ENCODE results near the gene TAAR5.
A peak's percentile ranks its signal among the peaks of the same experiment; 100 is the strongest.

Gene TAAR5

DNA sequence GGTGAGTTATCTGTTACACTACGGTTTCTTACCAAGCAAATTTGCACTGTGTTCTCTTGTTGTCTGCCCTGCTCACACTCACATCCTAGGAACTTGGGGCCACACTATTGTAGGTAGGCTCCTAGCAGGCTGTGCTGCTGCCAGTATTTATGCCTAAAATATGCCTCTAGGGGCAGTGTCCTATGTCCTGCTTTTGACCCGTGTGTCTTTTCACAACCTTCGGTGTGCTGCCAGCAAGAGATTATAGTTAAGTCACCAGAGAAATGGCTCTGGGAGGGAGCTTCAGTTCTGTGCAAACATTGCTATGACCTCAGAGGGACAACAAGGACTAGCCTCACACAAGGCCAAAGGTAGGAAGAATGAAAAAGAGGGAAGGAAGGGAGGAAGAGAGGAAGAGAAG, 8.9 kb upstream of the TAAR5 start:
- no peak overlapping the region for H3K4me3 ChIP-seq (ENCODE audit: control insufficient read depth, low read depth, low read length)
- TF ChIP-seq, protein P1, sequence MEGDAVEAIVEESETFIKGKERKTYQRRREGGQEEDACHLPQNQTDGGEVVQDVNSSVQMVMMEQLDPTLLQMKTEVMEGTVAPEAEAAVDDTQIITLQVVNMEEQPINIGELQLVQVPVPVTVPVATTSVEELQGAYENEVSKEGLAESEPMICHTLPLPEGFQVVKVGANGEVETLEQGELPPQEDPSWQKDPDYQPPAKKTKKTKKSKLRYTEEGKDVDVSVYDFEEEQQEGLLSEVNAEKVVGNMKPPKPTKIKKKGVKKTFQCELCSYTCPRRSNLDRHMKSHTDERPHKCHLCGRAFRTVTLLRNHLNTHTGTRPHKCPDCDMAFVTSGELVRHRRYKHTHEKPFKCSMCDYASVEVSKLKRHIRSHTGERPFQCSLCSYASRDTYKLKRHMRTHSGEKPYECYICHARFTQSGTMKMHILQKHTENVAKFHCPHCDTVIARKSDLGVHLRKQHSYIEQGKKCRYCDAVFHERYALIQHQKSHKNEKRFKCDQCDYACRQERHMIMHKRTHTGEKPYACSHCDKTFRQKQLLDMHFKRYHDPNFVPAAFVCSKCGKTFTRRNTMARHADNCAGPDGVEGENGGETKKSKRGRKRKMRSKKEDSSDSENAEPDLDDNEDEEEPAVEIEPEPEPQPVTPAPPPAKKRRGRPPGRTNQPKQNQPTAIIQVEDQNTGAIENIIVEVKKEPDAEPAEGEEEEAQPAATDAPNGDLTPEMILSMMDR (conservative IDR thresholded peaks at IDR 0.05; ENCODE audit: control insufficient read depth, insufficient read depth, low read depth, low read length) = peak; percentile 29
- no peak for DNase-seq (ENCODE audit: low read depth)

GRCh38 chr6:132596201-132596600, 6.7 kb upstream of the TAAR5 start:
- no peak for DNase-seq (ENCODE audit: low read depth)
- H3K4me3 ChIP-seq (ENCODE audit: control insufficient read depth, low read depth, low read length) = no peak overlapping the region
- TF ChIP-seq, protein P1 (conservative IDR thresholded peaks at IDR 0.05; ENCODE audit: control insufficient read depth, insufficient read depth, low read depth, low read length) = no peak

- TF ChIP-seq, protein P1 (conservative IDR thresholded peaks at IDR 0.05; ENCODE audit: control insufficient read depth, insufficient read depth, low read depth, low read length) = no peak
- DNase-seq (ENCODE audit: low read depth) = no peak
- H3K4me3 ChIP-seq (ENCODE audit: control insufficient read depth, low read depth, low read length) = no peak overlapping the region
These were observed 3.3 kb upstream of the TAAR5 start for GRCh38 chr6:132592855-132593254.

- DNase-seq (ENCODE audit: low read depth) = no peak
- TF ChIP-seq, protein P1 (conservative IDR thresholded peaks at IDR 0.05; ENCODE audit: control insufficient read depth, insufficient read depth, low read depth, low read length) = no peak
These were observed 821 bp upstream of the TAAR5 start for GRCh38 chr6:132590362-132590761.

DNA sequence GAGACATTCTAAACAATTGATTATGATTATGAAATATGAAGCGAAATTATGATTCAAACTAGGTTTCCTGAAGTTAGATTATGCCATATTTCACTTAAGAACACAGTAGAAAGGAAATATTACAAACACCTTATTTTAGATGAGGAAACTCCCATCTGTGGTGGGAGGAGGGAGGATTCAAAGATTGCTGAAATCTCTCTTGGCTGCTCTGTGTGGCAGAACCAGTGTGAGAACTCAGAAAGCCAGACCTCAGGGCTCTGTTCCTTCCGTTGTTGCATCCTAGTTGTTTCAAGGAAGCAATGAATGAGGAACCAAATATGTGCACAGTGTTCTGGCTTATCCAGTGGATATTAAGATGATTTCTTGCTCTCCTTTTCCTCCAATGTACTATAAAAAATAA, 2.1 kb downstream of the TAAR5 start:
- no peak for DNase-seq (ENCODE audit: low read depth)
- TF ChIP-seq, protein P1 (conservative IDR thresholded peaks at IDR 0.05; ENCODE audit: control insufficient read depth, insufficient read depth, low read depth, low read length) = no peak
- H3K4me3 ChIP-seq (ENCODE audit: control insufficient read depth, low read depth, low read length) = no peak overlapping the region

More at GRCh38 chr6:132590362-132590761, 821 bp upstream of the TAAR5 start:
- H3K4me3 ChIP-seq (ENCODE audit: control insufficient read depth, low read depth, low read length) = no peak overlapping the region

- H3K4me3 ChIP-seq (ENCODE audit: control insufficient read depth, low read depth, low read length) = no peak overlapping the region
- TF ChIP-seq, protein P1 (conservative IDR thresholded peaks at IDR 0.05; ENCODE audit: control insufficient read depth, insufficient read depth, low read depth, low read length) = no peak
- no peak for DNase-seq (ENCODE audit: low read depth)
These were observed 4.8 kb downstream of the TAAR5 start for GRCh38 chr6:132584698-132585097.

DNA sequence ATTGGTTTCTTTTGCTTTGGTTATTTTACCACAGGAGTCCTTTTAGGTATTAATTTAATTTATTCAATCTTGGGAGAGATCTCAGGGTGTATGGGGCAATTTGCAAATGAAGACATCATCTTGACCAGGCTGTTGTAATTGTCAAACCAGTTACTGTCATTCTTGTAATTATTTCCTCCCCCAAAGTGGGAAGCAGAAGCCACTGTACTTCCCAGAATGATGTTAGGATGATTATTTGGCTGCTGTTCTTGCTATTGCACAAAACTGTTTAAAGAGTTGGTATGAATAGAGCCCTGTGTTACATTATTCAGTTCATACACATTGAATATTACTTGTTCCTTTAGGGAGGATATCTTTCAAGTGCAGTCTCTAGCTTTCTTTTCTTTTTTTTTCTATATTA, 17.8 kb downstream of the TAAR5 start:
- no peak overlapping the region for H3K4me3 ChIP-seq (ENCODE audit: control insufficient read depth, low read depth, low read length)
- TF ChIP-seq, protein P1 (conservative IDR thresholded peaks at IDR 0.05; ENCODE audit: control insufficient read depth, insufficient read depth, low read depth, low read length) = no peak
- no peak for DNase-seq (ENCODE audit: low read depth)
